K562 (cell line): Measurements from ENCODE around the gene ADSS2. TPM values are rescaled to one million over a fixed set of nuclear protein-coding genes. Genes with fewer than 3 reads are reported as not detected.

ENCODE experiments used
- BCLAF1 ChIP-seq, 2 experiments: fragments of 450-650 bp in 1 of 2; IDR thresholded peaks; 2 replicates each; pipeline ENCODE4 v1.6.1; 2011 to 2017; ENCODE audit warnings: low read depth in 2 of 2, antibody characterized with exemption in 1 of 2, borderline replicate concordance in 1 of 2, low read length in 1 of 2, mild to moderate bottlenecking in 1 of 2, mixed read lengths in 1 of 2; ENCODE audit not compliant: control insufficient read depth in 1 of 2
- CBX3 ChIP-seq, 2 experiments: IDR thresholded peaks; 1 replicate in 1 of 2; 2 replicates in 1 of 2; pipeline ENCODE4 v1.6.1; 2012; ENCODE audit warnings: inconsistent platforms in 2 of 2, low read length in 2 of 2, borderline replicate concordance in 1 of 2, control low read depth in 1 of 2
- CBX8 ChIP-seq: fragments of 200-600 bp; sonication (generic); IDR thresholded peaks from 2 replicates; pipeline ENCODE4 v1.6.1; 2012; ENCODE audit warnings: borderline replicate concordance, mixed run types, low read depth, mild to moderate bottlenecking, moderate library complexity, mixed read lengths, low read length, control low read depth, inconsistent platforms; ENCODE audit not compliant: poor library complexity, severe bottlenecking; ENCODE audit errors: extremely low read depth
- CHD4 ChIP-seq: fragments of 200-600 bp; sonication (generic); IDR thresholded peaks from 3 replicates; pipeline ENCODE4 v1.6.1; 2012; ENCODE audit warnings: low read depth, mild to moderate bottlenecking, mixed read lengths, low read length, inconsistent platforms; ENCODE audit not compliant: insufficient read depth, insufficient replicate concordance, poor library complexity, severe bottlenecking
- CREM ChIP-seq: IDR thresholded peaks from 2 replicates; pipeline ENCODE4 v1.6.1; 2014; ENCODE audit warnings: antibody characterized with exemption, low read depth
- FOS ChIP-seq: IDR thresholded peaks from 3 replicates; pipeline ENCODE4 v1.6.1; 2011; ENCODE audit not compliant: insufficient read length; ENCODE audit errors: extremely low read depth
- FOXP1 ChIP-seq: sonication (generic); formaldehyde crosslinking; IDR thresholded peaks from 2 replicates; pipeline ENCODE4 v1.8.0; 2022; ENCODE audit warnings: mild to moderate bottlenecking, missing genetic modification reagents
- GABPA ChIP-seq: fragments of 200-800 bp; sonication (Bioruptor generic); conservative IDR thresholded peaks from 2 replicates; pipeline ENCODE4 v1.6.1; 2016; ENCODE audit warnings: low read depth, missing genetic modification characterization, missing compliant biosample characterization
- HMGN3 ChIP-seq: IDR thresholded peaks from 2 replicates; pipeline ENCODE4 v1.6.1; 2011; ENCODE audit warnings: borderline replicate concordance, low read depth, mild to moderate bottlenecking, mixed read lengths, low read length; ENCODE audit not compliant: insufficient read length; ENCODE audit errors: extremely low read depth
- HNRNPLL ChIP-seq: fragments of 200-400 bp; formaldehyde crosslinking; IDR thresholded peaks from 2 replicates; pipeline ENCODE4 v1.6.1; 2017; ENCODE audit warnings: low read length, low read depth, mild to moderate bottlenecking; ENCODE audit not compliant: poor library complexity, severe bottlenecking
- MEIS2 ChIP-seq: fragments of 450-650 bp; IDR thresholded peaks from 2 replicates; pipeline ENCODE4 v1.6.1; 2014; ENCODE audit warnings: mild to moderate bottlenecking; ENCODE audit not compliant: partially characterized antibody
- RHOXF2B ChIP-seq: fragments of 250-450 bp; sonication (Bioruptor Pico); conservative IDR thresholded peaks from 2 replicates; pipeline ENCODE4 v1.5.1; 2021
- TCF15 ChIP-seq: fragments of 250-450 bp; sonication (Bioruptor Pico); IDR thresholded peaks from 2 replicates; pipeline ENCODE4 v1.8.0; 2022; ENCODE audit warnings: moderate library complexity, mild to moderate bottlenecking, inconsistent platforms
- ZNF197 ChIP-seq: fragments of 200-800 bp; sonication (Bioruptor generic); IDR thresholded peaks from 2 replicates; pipeline ENCODE4 v1.6.1; 2016; ENCODE audit warnings: low read depth, missing genetic modification characterization, missing compliant biosample characterization
- ZNF592 ChIP-seq: fragments of 450-650 bp; IDR thresholded peaks from 2 replicates; pipeline ENCODE4 v1.6.1; 2017; ENCODE audit warnings: antibody characterized with exemption, mild to moderate bottlenecking
- ZNF668 ChIP-seq: fragments of 250-450 bp; sonication (Bioruptor Pico); IDR thresholded peaks from 2 replicates; pipeline ENCODE4 v1.8.0; 2022; ENCODE audit warnings: mild to moderate bottlenecking, inconsistent platforms
- ZNF830 ChIP-seq: fragments of 250-450 bp; sonication (Bioruptor Pico); IDR thresholded peaks from 2 replicates; pipeline ENCODE4 v1.5.0; 2021; ENCODE audit warnings: mild to moderate bottlenecking
- polyA plus RNA-seq, 8 experiments: library from polyadenylated mRNA; depleted of rRNA in 4 of 8; stranded (reverse) in 5 of 8; unstranded in 3 of 8; fragments of >200 nt; fragmentation: Nextera tagmentation in 2 of 8; fragmentation: Illumina TruSeq in 1 of 8; extraction: Ambion mirVana in 2 of 8; extraction: Trizol in 1 of 8; gene quantifications; 2 replicates each; pipeline versions ENCODE4 v1.2.1 to v1.2.3, GENCODE V29; 2011 to 2014; ENCODE audit warnings: inconsistent platforms in 1 of 8, missing spikeins in 1 of 8
- total RNA-seq, 7 experiments: library from RNA; depleted of rRNA in 6 of 7; stranded (reverse); fragments of >200 nt in 6 of 7; fragmentation: Illumina TruSeq in 2 of 7; extraction: Trizol in 2 of 7; gene quantifications; 2 replicates each; pipeline versions ENCODE4 v1.2.1 to v1.2.3, GENCODE V29; 2011 to 2021; ENCODE audit warnings: low replicate concordance in 1 of 7

The ADSS2 gene
- total and polyA plus RNA-seq, 9 of the 15 experiments (the other 6 are each of a cell fraction or from before 2014, with no cell fraction given): 8.8 to 63.8 (median 59.4) TPM

- TF ChIP-seq BCLAF1 (IDR thresholded peaks at IDR 0.05; ENCODE audit: borderline replicate concordance in 1 of 2, control insufficient read depth in 1 of 2, low read depth in 2 of 2, low read length in 1 of 2) (peak in 1 of 2 experiments; percentile 91; a peak in 2 of 4 replicates), CREM (peak; percentile 89), HMGN3 (peak; percentile 97), ZNF592 (peak; percentile 85), CHD4 (no peak), ZNF830 (no peak), FOXP1 (CRISPR knock-in tag) (0 out of 2 replicates have a peak, but pooled peaks have one; percentile 65), ZNF668 (CRISPR knock-in tag) (0 out of 2 replicates have a peak, but pooled peaks have one; percentile 37), ZNF197 (CRISPR knock-in tag) (no peak), GABPA (tag) (peak; percentile 81), CBX8 (no peak), MEIS2 (peak; percentile 36), TCF15 (CRISPR knock-in tag) (0 out of 2 replicates have a peak, but pooled peaks have one; percentile 53), FOS (peak; percentile 17), CBX3 (IDR thresholded peaks at IDR 0.05; ENCODE audit: borderline replicate concordance in 1 of 2, low read length in 2 of 2) (peak in 1 of 2 experiments; percentile 98; a peak in 2 of 3 replicates), HNRNPLL (peak; percentile 63), RHOXF2B (CRISPR knock-in tag) (no peak)
Measured at GRCh38 chr1:244451951-244452795, 464 bp upstream of the ADSS2 start (continued).
